Activated CD4-positive, alpha-beta memory T cell treated with anti-CD3 and anti-CD28 coated beads for 36 hours (primary cell): ENCODE results near the gene PLCH1. TPM values are rescaled to one million over a fixed set of nuclear protein-coding genes. Genes with fewer than 3 reads are reported as not detected.

Experiments used
- CTCF ChIA-PET: fragments of 350-600 bp; sonication (Branson Sonifier 250); formaldehyde crosslinking; loops from one replicate; lab custom pipeline; 2021; ENCODE audit warnings: antibody characterized with exemption, inconsistent platforms; lab: Charles Lee
- POLR2A ChIA-PET: fragments of 350-600 bp; sonication (Branson Sonifier 250); formaldehyde crosslinking; loops from one replicate; lab custom pipeline; 2021; ENCODE audit warnings: antibody characterized with exemption; lab: Charles Lee
- DNase-seq: peaks from one replicate; pipeline ENCODE4 v3.0.0-alpha.2; 2020
- H3K27ac Mint-ChIP-seq: one replicate; pipeline ENCODE4 v1.8.0; 2021; ENCODE audit warnings: mixed read lengths
- H3K27me3 Mint-ChIP-seq: one replicate; pipeline ENCODE4 v1.8.0; 2021; ENCODE audit warnings: mixed read lengths
- H3K36me3 Mint-ChIP-seq: one replicate; pipeline ENCODE4 v1.8.0; 2021; ENCODE audit warnings: mixed read lengths
- H3K4me1 Mint-ChIP-seq: one replicate; pipeline ENCODE4 v1.8.0; 2021; ENCODE audit warnings: low read depth, mixed read lengths
- H3K4me3 Mint-ChIP-seq: one replicate; pipeline ENCODE4 v1.8.0; 2021; ENCODE audit warnings: mild to moderate bottlenecking, mixed read lengths
- H3K9me3 Mint-ChIP-seq: one replicate; pipeline ENCODE4 v1.8.0; 2021; ENCODE audit warnings: mixed read lengths
- intact Hi-C: fragments of 100-400 bp; cut with micrococcal nuclease; formaldehyde crosslinking; loops from one replicate; pipeline ENCODE4 v1.15.1; 2023
- total RNA-seq, 2 experiments: library from RNA; stranded (reverse); gene quantifications; one replicate each; pipeline ENCODE4 v1.2.3, GENCODE V29; 2021

The PLCH1 gene
- total RNA-seq, 2 experiments from 2014 or later: 0.10 to 0.12 TPM

DNA sequence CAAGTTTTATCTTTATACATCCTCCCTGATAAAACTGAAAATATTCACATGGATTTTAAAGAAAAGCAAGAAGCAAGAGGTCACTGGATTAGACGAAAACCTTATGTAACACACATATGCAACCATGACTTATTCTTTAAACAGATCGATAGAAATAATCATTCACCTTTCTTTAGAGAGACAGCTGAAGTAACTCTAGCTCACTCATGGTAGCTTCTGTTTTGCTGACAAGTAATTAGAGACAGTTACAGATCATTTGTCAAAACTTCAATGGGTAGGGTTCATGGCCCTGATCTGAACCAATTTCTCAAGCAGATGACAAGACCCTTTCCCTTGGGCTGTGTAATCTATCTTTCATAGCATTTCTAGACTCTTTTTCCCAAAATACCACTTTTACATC lies 74.5 kb downstream of the PLCH1 start:
- intact Hi-C loops: no loop called here
- ChIA-PET POLR2A (no interaction called here), CTCF (no interaction called here)
- Mint-ChIP-seq H3K27me3 (no peaks in the 10 kb centered on the region), H3K36me3 (no peaks in the 10 kb centered on the region), H3K9me3 (no peaks in the 10 kb centered on the region), H3K4me3 (no peak overlapping the region), H3K4me1 (no peaks in the 10 kb centered on the region), H3K27ac (no peak overlapping the region)
- no peak for DNase-seq

GRCh38 chr3:155667988-155668387 lies 76.9 kb downstream of the PLCH1 start:
- CTCF ChIA-PET: no interaction called here

DNA sequence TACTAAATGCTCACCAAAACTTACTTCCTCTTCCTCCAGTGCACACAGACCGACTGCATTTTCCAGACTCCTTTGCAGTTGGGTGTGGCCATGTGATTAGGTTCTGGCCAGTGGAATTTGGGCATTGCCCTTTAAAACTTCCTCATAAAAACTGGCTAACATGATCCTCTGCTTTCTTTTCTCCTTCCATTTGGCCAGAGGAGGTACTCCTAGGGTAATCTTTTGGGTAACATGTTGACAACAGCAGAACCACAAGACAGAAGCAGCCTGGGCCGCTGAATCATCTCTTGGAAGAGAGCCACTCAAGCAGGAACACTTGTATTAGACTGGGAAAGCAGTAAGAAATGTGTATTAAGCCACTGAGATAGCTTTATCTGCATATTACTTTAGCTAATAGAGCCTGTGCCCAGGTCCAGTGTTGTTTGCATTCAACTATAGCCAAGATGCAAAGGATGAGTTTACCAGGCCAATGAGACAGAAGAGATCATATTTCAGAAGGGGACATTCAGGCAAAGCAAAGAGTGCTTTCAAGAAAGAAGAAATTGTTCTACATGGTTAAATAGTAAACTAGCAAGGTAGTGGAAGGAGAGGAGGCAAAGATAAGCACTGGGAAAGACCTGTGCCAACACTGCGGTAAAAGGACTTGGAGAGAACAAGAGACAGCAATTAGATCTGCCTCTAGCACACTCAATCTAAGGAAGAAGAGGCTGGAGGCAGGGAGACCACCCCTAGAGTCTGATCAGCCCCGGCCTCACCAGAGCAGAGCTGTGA lies 79.8 kb downstream of the PLCH1 start:
- ChIA-PET CTCF (no interaction called here), POLR2A (no interaction called here)
- Mint-ChIP-seq H3K27me3 (peaks cover 2% of the 10 kb centered on the region), H3K36me3 (no peaks in the 10 kb centered on the region), H3K27ac (no peak overlapping the region), H3K9me3 (no peaks in the 10 kb centered on the region), H3K4me3 (no peak overlapping the region), H3K4me1 (no peaks in the 10 kb centered on the region)
- no peak for DNase-seq
- intact Hi-C loops: no loop called here

More at GRCh38 chr3:155667988-155668387, 76.9 kb downstream of the PLCH1 start:
- no peaks in the 10 kb centered on the region for H3K27me3 Mint-ChIP-seq
- DNase-seq: no peak
- POLR2A ChIA-PET: no interaction called here
- no peak overlapping the region for H3K4me3 Mint-ChIP-seq
- intact Hi-C loops: no loop called here
- no peak overlapping the region for H3K27ac Mint-ChIP-seq
- H3K4me1 Mint-ChIP-seq: no peaks in the 10 kb centered on the region
- H3K36me3 Mint-ChIP-seq: no peaks in the 10 kb centered on the region
- H3K9me3 Mint-ChIP-seq: no peaks in the 10 kb centered on the region

GRCh38 chr3:155663467-155664212 lies 81.2 kb downstream of the PLCH1 start:
- Mint-ChIP-seq H3K9me3 (no peaks in the 10 kb centered on the region), H3K27ac (no peak overlapping the region), H3K4me1 (no peaks in the 10 kb centered on the region), H3K4me3 (no peak overlapping the region), H3K36me3 (no peaks in the 10 kb centered on the region), H3K27me3 (peaks cover 2% of the 10 kb centered on the region)
- POLR2A ChIA-PET: no interaction called here
- CTCF ChIA-PET: no interaction called here
- no peak for DNase-seq
- intact Hi-C loops: no loop called here

GRCh38 chr3:155661760-155662159 lies 83.1 kb downstream of the PLCH1 start:
- intact Hi-C loops: no loop called here
- CTCF ChIA-PET: no interaction called here
- Mint-ChIP-seq H3K27me3 (peaks cover 2% of the 10 kb centered on the region), H3K9me3 (no peaks in the 10 kb centered on the region), H3K36me3 (no peaks in the 10 kb centered on the region), H3K27ac (no peak overlapping the region), H3K4me3 (no peak overlapping the region), H3K4me1 (no peaks in the 10 kb centered on the region)
- no peak for DNase-seq
- POLR2A ChIA-PET: no interaction called here

- H3K4me1 Mint-ChIP-seq: no peaks in the 10 kb centered on the region
- no peak overlapping the region for H3K27ac Mint-ChIP-seq
- intact Hi-C loops: no loop called here
- no peaks in the 10 kb centered on the region for H3K9me3 Mint-ChIP-seq
- H3K4me3 Mint-ChIP-seq: no peak overlapping the region
- CTCF ChIA-PET: no interaction called here
- H3K36me3 Mint-ChIP-seq: no peaks in the 10 kb centered on the region
- POLR2A ChIA-PET: no interaction called here
- H3K27me3 Mint-ChIP-seq: peaks cover 2% of the 10 kb centered on the region
- no peak for DNase-seq
Observed at GRCh38 chr3:155661042-155661441, 83.8 kb downstream of the PLCH1 start.

- no peaks in the 10 kb centered on the region for H3K9me3 Mint-ChIP-seq
- intact Hi-C loops: no loop called here
- H3K27ac Mint-ChIP-seq: no peak overlapping the region
Observed at GRCh38 chr3:155658671-155659261, 86.1 kb downstream of the PLCH1 start.

GRCh38 chr3:155658006-155658405 lies 86.9 kb downstream of the PLCH1 start:
- CTCF ChIA-PET: no interaction called here
- intact Hi-C loops: no loop called here
- no peak overlapping the region for H3K4me3 Mint-ChIP-seq
- POLR2A ChIA-PET: no interaction called here
- H3K9me3 Mint-ChIP-seq: no peaks in the 10 kb centered on the region
- H3K4me1 Mint-ChIP-seq: no peaks in the 10 kb centered on the region
- H3K36me3 Mint-ChIP-seq: no peaks in the 10 kb centered on the region
- no peak overlapping the region for H3K27ac Mint-ChIP-seq
- no peak for DNase-seq
- H3K27me3 Mint-ChIP-seq: peaks cover 2% of the 10 kb centered on the region

More at GRCh38 chr3:155658671-155659261, 86.1 kb downstream of the PLCH1 start:
- ChIA-PET CTCF (interaction anchor here (0.6 kb wide), 1 partner anchor 193 kb away, joined by 3 read pairs; no protein-coding TSS in a partner anchor), POLR2A (no interaction called here)
- Mint-ChIP-seq H3K4me3 (no peak overlapping the region), H3K27me3 (peaks cover 2% of the 10 kb centered on the region), H3K4me1 (no peaks in the 10 kb centered on the region), H3K36me3 (no peaks in the 10 kb centered on the region)
- no peak for DNase-seq

- ChIA-PET CTCF (no interaction called here), POLR2A (no interaction called here)
- no peaks in the 10 kb centered on the region for H3K9me3 Mint-ChIP-seq
- H3K36me3 Mint-ChIP-seq: no peaks in the 10 kb centered on the region
- intact Hi-C loops: no loop called here
- no peak for DNase-seq
- H3K27ac Mint-ChIP-seq: no peak overlapping the region
- H3K4me1 Mint-ChIP-seq: no peaks in the 10 kb centered on the region
- peaks cover 2% of the 10 kb centered on the region for H3K27me3 Mint-ChIP-seq
- no peak overlapping the region for H3K4me3 Mint-ChIP-seq
Observed at GRCh38 chr3:155657161-155657560, 87.7 kb downstream of the PLCH1 start.

DNA sequence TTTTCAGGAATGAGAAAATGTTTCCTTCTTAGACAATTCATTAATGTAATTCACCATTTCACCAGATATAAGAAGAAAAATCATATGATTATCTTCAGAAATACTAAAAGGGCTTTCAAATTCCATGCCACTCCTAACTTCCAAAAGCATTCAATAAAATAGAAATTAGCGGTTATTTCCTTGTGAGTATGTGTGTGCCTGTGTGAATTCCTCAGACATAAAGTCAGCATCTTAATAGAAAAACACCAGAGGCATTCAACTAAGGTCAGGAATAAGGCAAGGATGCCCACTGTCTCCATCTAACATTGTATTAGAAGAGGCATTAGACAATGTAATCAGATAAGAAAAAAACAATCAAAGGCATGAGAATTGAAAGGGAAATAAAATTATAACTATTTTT lies 88.4 kb downstream of the PLCH1 start:
- ChIA-PET CTCF (no interaction called here), POLR2A (no interaction called here)
- no peak for DNase-seq
- H3K27me3 Mint-ChIP-seq: no peaks in the 10 kb centered on the region
- H3K27ac Mint-ChIP-seq: no peak overlapping the region
- intact Hi-C loops: no loop called here
- H3K9me3 Mint-ChIP-seq: no peaks in the 10 kb centered on the region
- no peaks in the 10 kb centered on the region for H3K36me3 Mint-ChIP-seq
- H3K4me1 Mint-ChIP-seq: no peaks in the 10 kb centered on the region
- H3K4me3 Mint-ChIP-seq: no peak overlapping the region

- Mint-ChIP-seq H3K4me3 (no peak overlapping the region), H3K27ac (no peak overlapping the region), H3K9me3 (no peaks in the 10 kb centered on the region), H3K4me1 (no peaks in the 10 kb centered on the region), H3K27me3 (no peaks in the 10 kb centered on the region), H3K36me3 (no peaks in the 10 kb centered on the region)
- intact Hi-C loops: no loop called here
- CTCF ChIA-PET: no interaction called here
- POLR2A ChIA-PET: no interaction called here
- DNase-seq: no peak
Observed at GRCh38 chr3:155651489-155652218, 93.2 kb downstream of the PLCH1 start.

DNA sequence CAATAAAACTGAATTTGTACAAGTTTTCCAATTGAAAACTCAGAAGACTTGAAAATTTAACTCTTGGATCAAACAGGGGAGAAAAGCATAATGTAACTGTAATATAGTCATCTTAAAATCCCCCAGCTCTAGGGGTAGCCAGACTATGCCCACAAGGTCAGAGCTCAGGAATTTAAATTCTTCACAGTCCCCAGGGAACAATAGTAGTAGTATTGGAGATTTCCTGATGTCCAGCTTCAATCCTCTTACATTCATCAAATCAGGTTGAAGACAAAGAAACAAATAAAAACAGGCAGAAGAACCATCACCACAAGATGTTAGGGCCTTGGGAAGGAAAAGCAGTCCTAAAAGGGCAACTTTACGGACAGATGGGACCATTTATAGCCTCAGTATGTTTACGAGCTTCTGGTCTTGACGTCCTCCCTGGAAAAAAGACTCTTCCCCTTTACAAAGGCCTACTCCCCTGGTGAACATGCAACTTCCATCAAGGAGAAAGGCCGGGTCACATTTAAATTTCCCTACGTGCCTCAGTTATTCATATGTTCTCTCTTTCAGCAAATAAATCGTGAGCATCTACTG lies 96.8 kb downstream of the PLCH1 start:
- H3K36me3 Mint-ChIP-seq: no peaks in the 10 kb centered on the region
- no peaks in the 10 kb centered on the region for H3K9me3 Mint-ChIP-seq
- ChIA-PET POLR2A (no interaction called here), CTCF (interaction anchor here (0.7 kb wide), 1 partner anchor 1146 kb away, joined by 3 read pairs; no protein-coding TSS in a partner anchor)
- intact Hi-C loops: no loop called here
- H3K4me3 Mint-ChIP-seq: no peak overlapping the region
- H3K27me3 Mint-ChIP-seq: no peaks in the 10 kb centered on the region
- DNase-seq: no peak
- no peaks in the 10 kb centered on the region for H3K4me1 Mint-ChIP-seq
- no peak overlapping the region for H3K27ac Mint-ChIP-seq
